IMR-90 (cell line): Measurements from ENCODE around the gene ATXN1. TPM values are rescaled to one million over a fixed set of nuclear protein-coding genes. Genes with fewer than 3 reads are reported as not detected.

Source experiments
- ATAC-seq: fragments of 200-7000 bp; cut with Tn5 transposase; 2 replicates; pipeline ENCODE4 v1.9.1; 2020; ENCODE audit warnings: low read depth, mild to moderate bottlenecking, moderate library complexity
- BruUV-seq: library from RNA; stranded (reverse); fragments of 400-500 nt; replicated peaks from 2 replicates; lab custom pipeline; 2021; lab: Mats Ljungman, UMichigan
- CTCF ChIA-PET: fragments of 300-600 bp; formaldehyde crosslinking; extraction: SDS; loops from one replicate; lab custom pipeline; 2021; ENCODE audit warnings: antibody characterized with exemption; lab: Yijun Ruan, JAX
- POLR2A ChIA-PET: fragments of 300-600 bp; sonication (Branson Sonifier 250); formaldehyde crosslinking; loops from one replicate; lab custom pipeline; 2022; ENCODE audit warnings: antibody characterized with exemption; ENCODE audit not compliant: unreplicated experiment; lab: Charles Lee
- DNase-seq: peaks from one replicate; pipeline ENCODE4 v3.0.0; 2013
- H2AFZ ChIP-seq: replicated peaks from 2 replicates; pipeline ENCODE3; 2013; ENCODE audit warnings: low read length, mild to moderate bottlenecking; ENCODE audit not compliant: poor library complexity
- H2AK5ac ChIP-seq: 2 replicates; pipeline ENCODE4 v1.6.1; 2013; ENCODE audit warnings: low read depth, low read length, inconsistent platforms
- H2AK9ac ChIP-seq: replicated peaks from 2 replicates; pipeline ENCODE3; 2013; ENCODE audit warnings: mild to moderate bottlenecking, low read depth, low read length, moderate library complexity; ENCODE audit not compliant: poor library complexity
- H2BK120ac ChIP-seq: 2 replicates; pipeline ENCODE4 v1.6.1; 2013; ENCODE audit warnings: low read depth, low read length, inconsistent platforms
- H2BK15ac ChIP-seq: 3 replicates; pipeline ENCODE4 v1.6.1; 2013; ENCODE audit warnings: low read depth, low read length, inconsistent platforms
- H2BK20ac ChIP-seq: 2 replicates; pipeline ENCODE4 v1.6.1; 2013; ENCODE audit warnings: low read depth, mild to moderate bottlenecking, inconsistent platforms, low read length, moderate library complexity
- H2BK5ac ChIP-seq: 2 replicates; pipeline ENCODE4 v1.6.1; 2013; ENCODE audit warnings: mild to moderate bottlenecking, low read depth, low read length, inconsistent platforms; ENCODE audit not compliant: poor library complexity, severe bottlenecking
- H3K14ac ChIP-seq: replicated peaks from 2 replicates; pipeline ENCODE4 v1.6.1; 2013; ENCODE audit warnings: low read depth, low read length, inconsistent platforms
- H3K18ac ChIP-seq: 2 replicates; pipeline ENCODE4 v1.6.1; 2013; ENCODE audit warnings: low read depth, low read length, control low read depth
- H3K23ac ChIP-seq: 2 replicates; pipeline ENCODE4 v1.6.1; 2013; ENCODE audit warnings: low read depth, low read length, inconsistent platforms
- H3K27ac ChIP-seq: 2 replicates; pipeline ENCODE4 v1.5.1; 2013; ENCODE audit warnings: mild to moderate bottlenecking, control low read depth, low read length; ENCODE audit not compliant: insufficient read depth
- H3K27me3 ChIP-seq: 2 replicates; pipeline ENCODE4 v1.6.1; 2013; ENCODE audit warnings: low read length; ENCODE audit not compliant: control insufficient read depth, insufficient read depth
- H3K36me3 ChIP-seq: 2 replicates; pipeline ENCODE4 v1.6.1; 2013; ENCODE audit warnings: low read length, mixed read lengths; ENCODE audit not compliant: control insufficient read depth, insufficient read depth
- H3K4ac ChIP-seq: 2 replicates; pipeline ENCODE4 v1.6.1; 2013; ENCODE audit warnings: low read depth, low read length, inconsistent platforms
- H3K4me1 ChIP-seq: 2 replicates; pipeline ENCODE4 v1.6.1; 2013; ENCODE audit warnings: low read length, mixed read lengths; ENCODE audit not compliant: control insufficient read depth, insufficient read depth
- H3K4me2 ChIP-seq: 2 replicates; pipeline ENCODE4 v1.6.1; 2013; ENCODE audit warnings: low read depth, mild to moderate bottlenecking, control low read depth, low read length, moderate library complexity
- H3K4me3 ChIP-seq: 2 replicates; pipeline ENCODE4 v1.5.1; 2013; ENCODE audit warnings: low read depth, mild to moderate bottlenecking, control low read depth, low read length, moderate library complexity; ENCODE audit not compliant: insufficient read depth
- H3K56ac ChIP-seq: 2 replicates; pipeline ENCODE4 v1.6.1; 2013; ENCODE audit warnings: low read length, inconsistent platforms; ENCODE audit not compliant: insufficient read depth; ENCODE audit errors: extremely low read depth
- H3K79me1 ChIP-seq, 2 experiments: 2 replicates each; pipeline ENCODE4 v1.6.1; 2013; ENCODE audit warnings: low read length in 2 of 2, inconsistent platforms in 1 of 2, low read depth in 1 of 2
- H3K9ac ChIP-seq: 2 replicates; pipeline ENCODE4 v1.6.1; 2013; ENCODE audit warnings: low read depth, low read length, control low read depth
- H3K9me1 ChIP-seq: 2 replicates; pipeline ENCODE4 v1.6.1; 2013; ENCODE audit warnings: low read length, inconsistent platforms; ENCODE audit not compliant: insufficient read depth
- H3K9me3 ChIP-seq: 2 replicates; pipeline ENCODE4 v1.6.1; 2013; ENCODE audit warnings: low read length; ENCODE audit not compliant: control insufficient read depth, insufficient read depth
- H4K20me1 ChIP-seq: 2 replicates; pipeline ENCODE4 v1.6.1; 2013; ENCODE audit warnings: low read length, inconsistent platforms; ENCODE audit not compliant: insufficient read depth
- H4K5ac ChIP-seq: 2 replicates; pipeline ENCODE4 v1.6.1; 2013; ENCODE audit warnings: mild to moderate bottlenecking, low read depth, low read length, control low read depth
- H4K8ac ChIP-seq, 2 experiments: 2 replicates each; pipeline ENCODE4 v1.6.1; 2013; ENCODE audit warnings: low read depth in 2 of 2, low read length in 2 of 2, control low read depth in 1 of 2, inconsistent platforms in 1 of 2
- H4K91ac ChIP-seq: 2 replicates; pipeline ENCODE4 v1.6.1; 2013; ENCODE audit warnings: low read depth, low read length, inconsistent platforms; ENCODE audit not compliant: insufficient read depth
- CEBPB ChIP-seq: IDR thresholded peaks from 2 replicates; pipeline ENCODE4 v1.6.1; 2012; ENCODE audit warnings: low read depth, low read length, improper control_type of control experiment
- MXI1 ChIP-seq: IDR thresholded peaks from 2 replicates; pipeline ENCODE4 v1.6.1; 2012; ENCODE audit warnings: low read depth, mild to moderate bottlenecking, low read length, moderate library complexity, borderline replicate concordance
- POLR2A ChIP-seq: IDR thresholded peaks from 2 replicates; pipeline ENCODE4 v1.6.1; 2012; ENCODE audit warnings: mild to moderate bottlenecking, low read depth, low read length
- RAD21 ChIP-seq: IDR thresholded peaks from 2 replicates; pipeline ENCODE4 v1.6.1; 2012; ENCODE audit warnings: low read length, improper control_type of control experiment
- RCOR1 ChIP-seq: IDR thresholded peaks from 2 replicates; pipeline ENCODE4 v1.6.1; 2012; ENCODE audit warnings: mild to moderate bottlenecking, low read length, improper control_type of control experiment; ENCODE audit not compliant: insufficient replicate concordance
- RFX5 ChIP-seq: IDR thresholded peaks from 2 replicates; pipeline ENCODE4 v1.8.0; 2012; ENCODE audit warnings: low read depth, mild to moderate bottlenecking, low read length, moderate library complexity
- SMC3 ChIP-seq: fragments of 150-350 bp; IDR thresholded peaks from 2 replicates; pipeline ENCODE4 v1.6.1; 2016; ENCODE audit warnings: low read depth, mild to moderate bottlenecking, antibody characterized with exemption, low read length, moderate library complexity
- WGBS, 2 experiments: methylation state at CpG; one replicate each; pipeline versions ENCODE4 v1.1.5 to v1.1.7; 2013; ENCODE audit warnings: missing lambda C conversion rate in 2 of 2; ENCODE audit not compliant: insufficient read length in 1 of 2; ENCODE audit errors: extremely low coverage in 2 of 2; 5-methylcytosine and 5-hydroxymethylcytosine counted together
- dilution Hi-C: fragments of 300-500 bp; cut with HindIII; formaldehyde crosslinking; loops from one replicate; pipeline ENCODE4 v1.14.3; 2018; ENCODE audit warnings: low sequenced_read_pairs; ENCODE audit not compliant: unreplicated experiment
- in situ Hi-C: fragments of 300-500 bp; cut with MboI; formaldehyde crosslinking; loops from 3 replicates; pipeline ENCODE4 v1.14.3; 2019; ENCODE audit warnings: low sequenced_read_pairs, inconsistent platforms, mixed read lengths
- intact Hi-C: fragments of 100-400 bp; cut with micrococcal nuclease; formaldehyde crosslinking; loops from 2 replicates; pipeline ENCODE4 v1.10.0; 2022
- polyA plus RNA-seq, 3 experiments: library from polyadenylated mRNA; depleted of rRNA; stranded (reverse); fragments of >200 nt; gene quantifications; 2 replicates each; pipeline ENCODE4 v1.2.3, GENCODE V29; 2012; ENCODE audit warnings: low replicate concordance in 1 of 3
- total RNA-seq: library from RNA; depleted of rRNA; stranded (reverse); fragments of >200 nt; gene quantifications from 2 replicates; pipeline ENCODE4 v1.2.3, GENCODE V29; 2012
- TF ChIP-seq, protein P1 (sequence below): fragments of 150-350 bp; IDR thresholded peaks from 2 replicates; pipeline ENCODE4 v1.6.1; 2017; ENCODE audit warnings: mild to moderate bottlenecking, antibody characterized with exemption, low read length, low read depth
- TF ChIP-seq, protein P2 (sequence below): fragments of 150-350 bp; IDR thresholded peaks from 2 replicates; pipeline ENCODE4 v1.6.1; 2016; ENCODE audit warnings: low read depth, mild to moderate bottlenecking, low read length, moderate library complexity, borderline replicate concordance

Gene ATXN1
- total and polyA plus RNA-seq, 2 of the 4 experiments (the other 2 are of a cell fraction) = 7.3 to 11.1 TPM

DNA sequence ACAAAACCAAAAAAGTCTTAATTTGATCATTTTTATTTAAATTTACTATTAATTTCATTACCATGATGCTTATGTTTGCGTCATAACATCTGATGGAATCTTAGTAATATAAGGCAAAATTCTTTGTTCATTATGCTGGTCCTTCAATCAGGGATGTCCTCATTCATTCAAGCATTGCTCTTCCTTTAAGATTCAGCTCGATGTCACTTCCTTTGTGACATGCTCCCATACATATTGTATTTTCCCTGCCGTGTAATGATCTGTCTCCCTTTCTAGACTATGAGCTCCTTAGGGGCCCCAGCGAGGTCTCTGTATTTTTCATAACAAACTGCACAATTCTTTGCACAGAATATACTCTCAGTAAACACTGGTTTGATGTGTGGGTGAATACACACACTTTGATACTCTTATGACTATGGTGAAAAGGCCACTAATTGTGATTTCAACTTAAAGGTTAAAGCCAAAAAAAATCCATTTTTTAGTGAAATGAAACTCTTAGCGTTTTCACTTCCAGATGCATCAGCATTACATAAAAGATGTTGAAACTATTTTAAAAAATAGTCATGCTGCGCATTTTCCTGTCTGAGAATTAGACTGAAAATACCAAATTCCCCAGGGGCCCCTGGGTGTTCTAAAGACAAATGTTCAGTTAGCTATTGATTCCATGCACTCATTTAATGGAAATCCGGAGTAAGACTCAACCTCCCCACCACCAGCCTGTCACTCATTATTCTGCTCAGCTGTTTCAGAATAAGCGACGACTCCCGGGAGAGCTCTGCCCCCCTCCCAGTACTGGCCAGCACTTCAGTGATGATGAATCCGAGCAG lies 169.7 kb downstream of the ATXN1 start:
- Histone ChIP-seq H2AK5ac (no peak overlapping the region), H2BK5ac (no peak overlapping the region), H3K4ac (no peak overlapping the region), H3K14ac (no peak overlapping the region), H3K9me1 (no peaks in the 10 kb centered on the region), H3K18ac (no peak overlapping the region), H3K27ac (no peak overlapping the region), H2AK9ac (no peak overlapping the region), H3K56ac (no peak overlapping the region), H4K20me1 (no peaks in the 10 kb centered on the region), H3K79me1 (peaks cover 0 to 3% of the 10 kb centered on the region in 2 experiments; a peak in 3 of 4 replicates), H3K23ac (no peak overlapping the region), H2BK120ac (no peak overlapping the region), H3K4me2 (no peak overlapping the region), H3K4me3 (no peak overlapping the region), H4K5ac (no peak overlapping the region), H2BK15ac (no peak overlapping the region), H3K9ac (no peak overlapping the region), H3K36me3 (peaks cover under 1% of the 10 kb centered on the region), H2AFZ (no peak overlapping the region), H2BK20ac (no peak overlapping the region), H3K9me3 (no peaks in the 10 kb centered on the region), H3K27me3 (no peaks in the 10 kb centered on the region), H4K8ac (no peak overlapping the region), H4K91ac (no peak overlapping the region), H3K4me1 (peaks cover 3% of the 10 kb centered on the region)
- intact Hi-C loops (no loop called here), dilution Hi-C loops (no loop called here), in situ Hi-C loops (no loop called here)
- ATAC-seq = no peak
- DNase-seq = no peak
- BruUV-seq = no TSS peak
- CTCF ChIA-PET = no interaction called here
- POLR2A ChIA-PET = no interaction called here
- TF ChIP-seq RAD21 (no peak), SMC3 (no peak), RFX5 (no peak), MXI1 (no peak), RCOR1 (no peak), POLR2A (no peak), CEBPB (no peak)
- TF ChIP-seq, protein P1, sequence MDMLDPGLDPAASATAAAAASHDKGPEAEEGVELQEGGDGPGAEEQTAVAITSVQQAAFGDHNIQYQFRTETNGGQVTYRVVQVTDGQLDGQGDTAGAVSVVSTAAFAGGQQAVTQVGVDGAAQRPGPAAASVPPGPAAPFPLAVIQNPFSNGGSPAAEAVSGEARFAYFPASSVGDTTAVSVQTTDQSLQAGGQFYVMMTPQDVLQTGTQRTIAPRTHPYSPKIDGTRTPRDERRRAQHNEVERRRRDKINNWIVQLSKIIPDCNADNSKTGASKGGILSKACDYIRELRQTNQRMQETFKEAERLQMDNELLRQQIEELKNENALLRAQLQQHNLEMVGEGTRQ = no peak
- TF ChIP-seq, protein P2, sequence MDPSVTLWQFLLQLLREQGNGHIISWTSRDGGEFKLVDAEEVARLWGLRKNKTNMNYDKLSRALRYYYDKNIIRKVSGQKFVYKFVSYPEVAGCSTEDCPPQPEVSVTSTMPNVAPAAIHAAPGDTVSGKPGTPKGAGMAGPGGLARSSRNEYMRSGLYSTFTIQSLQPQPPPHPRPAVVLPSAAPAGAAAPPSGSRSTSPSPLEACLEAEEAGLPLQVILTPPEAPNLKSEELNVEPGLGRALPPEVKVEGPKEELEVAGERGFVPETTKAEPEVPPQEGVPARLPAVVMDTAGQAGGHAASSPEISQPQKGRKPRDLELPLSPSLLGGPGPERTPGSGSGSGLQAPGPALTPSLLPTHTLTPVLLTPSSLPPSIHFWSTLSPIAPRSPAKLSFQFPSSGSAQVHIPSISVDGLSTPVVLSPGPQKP = no peak
- 80% methylated on average over 1 of the region's 11 CpGs; no CpG with 5 or more reads in 1 of the 2 experiments for whole genome bisulfite sequencing, 2 experiments
